Right atrium auricular region (tissue), 2 donors: ENCODE results near the gene ZCCHC8. TPM values are rescaled to one million over a fixed set of nuclear protein-coding genes. Genes with fewer than 3 reads are reported as not detected.

Source experiments
- DNase-seq: peaks from one replicate; pipeline ENCODE4 v3.0.0-alpha.2; 2019; ENCODE audit warnings: low spot score
- H3K27ac ChIP-seq, 2 donors: fragments of 200-600 bp; sonication (generic); 1 replicate in 1 of 2; 2 replicates in 1 of 2; pipeline ENCODE4 v1.5.1; 2016 to 2019
- H3K27me3 ChIP-seq, 2 donors: fragments of 200-600 bp; sonication (generic); one replicate each; pipeline versions ENCODE4 v1.5.1 to v1.6.0; 2017 to 2019
- H3K36me3 ChIP-seq: fragments of 200-600 bp; sonication (generic); one replicate; pipeline ENCODE4 v1.5.1; 2016
- H3K4me1 ChIP-seq, 2 donors: fragments of 200-600 bp; sonication (generic); one replicate each; pipeline versions ENCODE4 v1.5.1 to v1.6.0; 2017 to 2019
- H3K4me3 ChIP-seq, 2 donors: fragments of 200-600 bp; sonication (generic); 1 replicate in 1 of 2; 2 replicates in 1 of 2; pipeline ENCODE4 v1.5.1; 2017 to 2019; ENCODE audit warnings: mild to moderate bottlenecking in 1 of 2, moderate library complexity in 1 of 2
- H3K9me3 ChIP-seq, 2 donors: fragments of 200-600 bp; sonication (generic); one replicate each; pipeline ENCODE4 v1.5.1; 2019
- CTCF ChIP-seq, 2 donors: fragments of 200-600 bp; sonication (generic); IDR thresholded peaks; one replicate each; pipeline ENCODE4 v1.5.1; 2019; ENCODE audit warnings: antibody characterized with exemption in 2 of 2
- total RNA-seq, 2 donors: library from RNA; depleted of rRNA; stranded (reverse); fragments of >200 nt; gene quantifications; one replicate each; pipeline ENCODE4 v1.1.0, GENCODE V29; 2016

The ZCCHC8 gene
- total RNA-seq, 2 donors from 2014 or later: 7.5 to 9.6 TPM

GRCh38 chr12:122421821-122422729 lies 78.7 kb downstream of the ZCCHC8 start, which contains the start of gene CLIP1:
Gene CLIP1 (minus strand): TSS chr12:122422669. CDS start chr12:122380452, 42,217 bp downstream.
- peak; percentile 66 for DNase-seq

More at GRCh38 chr12:122421821-122422729, 78.7 kb downstream of the ZCCHC8 start, which contains the start of gene CLIP1:
- peak; percentile 30 to 68 for TF ChIP-seq CTCF (IDR thresholded peaks at IDR 0.05)
- no peaks in the 10 kb centered on the region for H3K9me3 ChIP-seq
- H3K36me3 ChIP-seq: no peaks in the 10 kb centered on the region
- peak within 1 kb of the TSS; percentile 98 for H3K27ac ChIP-seq
- no peaks in the 10 kb centered on the region for H3K27me3 ChIP-seq
- H3K4me3 ChIP-seq: peak within 1 kb of the TSS; percentile 83 to 95
- peaks cover 0 to 26% of the 10 kb centered on the region in 2 donors for H3K4me1 ChIP-seq

Other genes starting within 250 kb of the ZCCHC8 start
- 1 to 10 TPM; 7.6 to 8.4 TPM for gene VPS33A, start 234.4 kb downstream of the ZCCHC8 start, total RNA-seq
- gene CLIP1, start 78.3 kb downstream of the ZCCHC8 start, total RNA-seq: 100 to 1,000 TPM in 1 of 2 donors, 10 to 100 TPM in 1; 91.5 to 153 TPM
- gene RSRC2, start 26.0 kb upstream of the ZCCHC8 start, total RNA-seq: 10 to 100 TPM; 35.6 to 36.6 TPM
- 1 to 10 TPM; 2.2 to 3.0 TPM for gene KNTC1, start 26.3 kb upstream of the ZCCHC8 start, total RNA-seq
- gene HCAR2, start 202.4 kb upstream of the ZCCHC8 start, total RNA-seq: under 1 TPM in 1 of 2 donors, not detected in 1; 0.79 TPM
- not detected for gene HCAR3, start 215.9 kb upstream of the ZCCHC8 start, total RNA-seq
- gene HCAR1, start 229.9 kb upstream of the ZCCHC8 start, total RNA-seq: under 1 TPM in 1 of 2 donors, not detected in 1; 0.12 TPM